ENCODE measurements around the gene HMX3.
"Not testable (repeated sequence)": the region's sequence is repeated elsewhere in the genome, so short reads cannot be mapped to it uniquely, and the experiment has no call there.

Gene HMX3

GRCh38 chr10:123148414-123149161, 12.8 kb downstream of the HMX3 start:
- DNase-seq: no peak

GRCh38 chr10:123149162-123149567, 13.4 kb downstream of the HMX3 start:
- no peak for DNase-seq

GRCh38 chr10:123149568-123150270, 13.9 kb downstream of the HMX3 start:
- peak; percentile 40 for DNase-seq

- DNase-seq: no peak
These were observed 14.7 kb downstream of the HMX3 start for GRCh38 chr10:123150271-123150985.

- DNase-seq: peak; percentile 20
These were observed 15.4 kb downstream of the HMX3 start for GRCh38 chr10:123150986-123151736.

- no peak for DNase-seq
These were observed 16.0 kb downstream of the HMX3 start for GRCh38 chr10:123151737-123152135.

- no peak for DNase-seq
These were observed 17.8 kb downstream of the HMX3 start for GRCh38 chr10:123153486-123154091.

- peak; percentile 100 for DNase-seq
These were observed 18.4 kb downstream of the HMX3 start, which contains the start of gene BUB3 for GRCh38 chr10:123154092-123154710. Gene BUB3 (plus strand): TSS chr10:123154402. CDS start chr10:123154918, 516 bp downstream.

- peak; percentile 56 for DNase-seq
These were observed 19.1 kb downstream of the HMX3 start for GRCh38 chr10:123154711-123155505.

- DNase-seq: peak; percentile 68
These were observed 20.3 kb downstream of the HMX3 start for GRCh38 chr10:123156078-123156477.

GRCh38 chr10:123157210-123157609, 21.4 kb downstream of the HMX3 start:
- peak; percentile 34 for DNase-seq

- no peak for DNase-seq
These were observed 22.9 kb downstream of the HMX3 start for GRCh38 chr10:123158682-123159081.

GRCh38 chr10:123160311-123160980, 24.7 kb downstream of the HMX3 start:
- DNase-seq: no peak

GRCh38 chr10:123164319-123164718, 28.5 kb downstream of the HMX3 start:
- no peak for DNase-seq

- no peak for DNase-seq
These were observed 29.8 kb downstream of the HMX3 start for GRCh38 chr10:123165445-123166072.

- DNase-seq: no peak
These were observed 30.8 kb downstream of the HMX3 start for GRCh38 chr10:123166618-123167017.

- DNase-seq: no peak
These were observed 35.2 kb downstream of the HMX3 start for GRCh38 chr10:123170961-123171360.

- DNase-seq: not testable (repeated sequence)
These were observed 35.8 kb downstream of the HMX3 start for GRCh38 chr10:123171616-123172015.

Data from fibroblast of skin of back (primary cell).